GM21360 (cell line): Measurements from ENCODE around the gene SH3RF3.
"Not testable (repeated sequence)": the region's sequence is repeated elsewhere in the genome, so short reads cannot be mapped to it uniquely, and the experiment has no call there.

Source experiments
- ATAC-seq: cut with Tn5 transposase; IDR thresholded peaks from one replicate; pipeline ENCODE4 v1.9.1; 2021; ENCODE audit warnings: mild to moderate bottlenecking, moderate library complexity; ENCODE audit not compliant: unreplicated experiment

Gene SH3RF3

DNA sequence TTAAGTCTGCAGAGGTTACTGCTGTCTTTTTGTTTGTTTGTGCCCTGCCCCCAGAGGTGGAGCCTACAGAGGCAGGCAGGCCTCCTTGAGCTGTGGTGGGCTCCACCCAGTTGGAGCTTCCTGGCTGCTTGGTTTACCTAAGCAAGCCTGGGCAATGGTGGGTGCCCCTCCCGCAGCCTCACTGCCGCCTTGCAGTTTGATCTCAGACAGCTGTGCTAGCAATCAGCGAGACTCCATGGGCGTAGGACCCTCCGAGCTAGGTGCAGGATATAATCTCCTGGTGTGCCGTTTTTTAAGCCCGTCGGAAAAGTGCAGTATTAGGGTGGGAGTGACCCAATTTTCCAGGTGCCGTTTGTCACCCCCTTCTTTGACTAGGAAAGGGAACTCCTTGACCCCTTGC lies 11.8 kb upstream of the SH3RF3 start:
- ATAC-seq, result not testable (repeated sequence)

DNA sequence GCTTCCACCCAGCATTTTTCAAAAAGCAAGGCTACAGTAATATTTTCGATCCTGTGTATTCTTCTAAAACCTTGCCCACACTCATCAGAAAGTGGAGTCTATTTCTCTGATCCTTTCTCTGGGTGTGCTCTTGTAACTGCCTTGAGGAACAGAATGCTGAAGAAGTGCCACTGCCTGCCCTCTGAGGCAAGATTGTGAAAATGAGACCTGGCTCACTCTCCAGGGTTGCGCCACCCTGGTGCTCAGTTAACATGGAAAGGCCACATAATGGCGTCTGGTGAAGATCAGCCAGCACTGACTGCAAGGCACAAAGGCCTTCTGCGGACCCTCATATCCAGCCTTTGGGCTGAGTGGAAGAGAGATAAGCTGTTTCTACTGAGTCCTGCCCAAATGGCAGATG lies 11.2 kb upstream of the SH3RF3 start:
- no peak for ATAC-seq

DNA sequence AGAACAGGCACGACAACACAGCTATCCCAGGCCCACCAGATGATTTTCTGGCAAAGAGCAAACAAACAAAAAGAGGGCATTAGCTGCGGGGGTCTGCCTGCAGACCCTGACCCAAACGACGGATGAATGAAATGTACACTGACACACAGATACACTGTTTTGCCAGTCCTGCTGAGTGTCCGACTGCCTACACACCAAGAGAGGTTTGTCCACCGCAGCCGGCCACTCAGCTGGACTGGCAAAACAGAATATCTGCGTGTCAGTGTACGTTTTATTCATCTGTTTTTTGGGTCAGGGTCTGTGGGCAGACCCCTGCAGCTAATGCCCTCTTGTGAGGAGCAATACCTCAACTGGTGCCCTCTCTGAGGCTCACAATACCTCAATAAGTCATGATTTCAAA lies 10.7 kb upstream of the SH3RF3 start:
- no peak for ATAC-seq

DNA sequence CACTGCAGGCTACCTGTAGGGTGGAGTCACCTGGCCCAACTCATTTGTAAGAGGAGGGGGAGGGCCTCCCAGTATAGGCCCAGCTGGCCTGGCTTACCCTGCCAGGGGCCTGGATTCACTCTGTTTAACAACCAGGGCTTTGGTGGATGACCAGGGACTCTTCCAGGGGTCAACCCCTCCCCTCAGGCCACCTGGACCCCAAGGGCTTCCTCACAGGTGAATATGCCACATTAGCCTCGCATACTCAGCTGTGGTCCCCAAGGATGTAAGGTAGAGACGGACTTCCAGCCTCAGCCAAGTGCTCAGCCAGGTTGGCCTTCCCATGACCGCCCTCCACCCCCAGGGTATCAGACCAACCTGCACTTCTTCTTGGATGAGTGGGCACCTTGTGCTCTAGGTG lies 8.8 kb upstream of the SH3RF3 start:
- no peak for ATAC-seq

DNA sequence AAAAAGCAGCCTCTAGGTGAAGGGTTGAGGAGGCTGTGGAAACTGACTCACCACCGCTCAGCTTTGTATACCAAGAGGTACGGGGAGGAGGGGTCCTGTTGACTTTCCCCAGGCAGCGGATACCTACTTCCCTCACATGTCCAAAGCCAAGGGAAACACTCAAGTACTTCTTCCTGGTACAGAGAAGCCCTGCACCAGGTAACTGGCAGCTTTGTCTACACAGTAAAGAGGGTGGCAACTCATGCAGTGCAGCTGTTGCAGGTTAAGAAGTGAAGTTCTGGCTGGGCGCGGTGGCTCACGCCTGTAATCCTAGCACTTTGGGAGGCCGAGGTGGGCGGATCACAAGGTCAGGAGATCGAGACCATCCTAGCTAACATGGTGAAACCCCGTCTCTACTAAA lies 8.3 kb upstream of the SH3RF3 start:
- ATAC-seq, result not testable (repeated sequence)

DNA sequence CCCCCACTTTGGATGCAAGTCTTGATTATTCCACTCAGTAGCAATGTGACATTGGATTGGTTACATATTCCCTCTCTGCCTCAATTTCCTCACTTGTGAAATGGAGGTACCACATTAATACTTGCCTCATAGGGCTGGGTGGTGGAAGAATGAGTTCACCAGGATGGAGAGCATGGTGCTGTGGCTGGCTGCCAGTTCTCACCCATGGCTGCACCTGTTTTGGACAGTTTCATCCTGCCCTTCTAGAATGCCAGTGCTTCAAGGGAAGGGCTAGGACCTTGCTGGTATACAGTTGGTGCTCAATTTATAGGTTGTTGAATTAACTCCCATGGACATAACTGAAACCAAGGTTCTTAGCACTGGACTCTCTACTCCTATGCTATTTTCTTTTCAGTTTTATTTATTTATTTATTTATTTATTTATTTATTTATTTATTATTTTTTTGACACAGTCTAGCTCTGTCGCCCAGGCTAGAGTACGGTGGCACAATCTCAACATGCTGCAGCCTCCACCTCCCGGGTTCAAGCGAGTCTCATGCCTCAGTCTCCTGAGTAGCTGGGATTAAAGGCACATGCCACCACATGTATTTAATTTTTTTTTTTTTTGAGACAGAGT lies 5.3 kb upstream of the SH3RF3 start:
- ATAC-seq, result no peak

DNA sequence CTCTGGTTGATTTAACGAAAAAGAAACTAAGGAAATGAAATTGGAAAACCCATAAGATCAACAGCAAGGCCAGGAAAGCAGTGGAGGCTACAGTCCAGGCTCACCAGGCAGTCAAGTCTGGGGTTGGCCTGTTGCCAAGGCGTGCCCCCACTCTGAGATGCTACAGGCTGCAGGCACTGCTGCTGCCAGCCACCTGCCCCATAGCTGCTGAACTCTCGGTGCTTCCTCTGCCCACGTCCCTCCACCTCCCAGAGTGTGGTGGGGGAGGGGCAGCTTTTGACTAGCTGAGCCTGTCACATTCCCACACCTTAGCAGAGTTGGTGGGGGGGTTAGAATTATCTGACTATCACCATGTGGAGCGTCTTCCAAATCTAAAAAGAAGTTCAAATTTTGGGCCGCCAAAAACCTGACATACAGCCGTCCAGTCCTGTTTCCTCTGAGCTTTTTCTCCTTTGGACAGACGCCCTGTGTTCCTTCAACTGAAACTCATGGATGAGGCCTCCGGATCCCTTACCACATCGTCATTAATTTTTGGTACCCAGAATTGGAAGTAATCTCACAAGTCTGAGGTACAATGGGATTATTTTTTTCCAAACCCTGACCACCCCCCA lies 3.9 kb upstream of the SH3RF3 start:
- ATAC-seq, result no peak

DNA sequence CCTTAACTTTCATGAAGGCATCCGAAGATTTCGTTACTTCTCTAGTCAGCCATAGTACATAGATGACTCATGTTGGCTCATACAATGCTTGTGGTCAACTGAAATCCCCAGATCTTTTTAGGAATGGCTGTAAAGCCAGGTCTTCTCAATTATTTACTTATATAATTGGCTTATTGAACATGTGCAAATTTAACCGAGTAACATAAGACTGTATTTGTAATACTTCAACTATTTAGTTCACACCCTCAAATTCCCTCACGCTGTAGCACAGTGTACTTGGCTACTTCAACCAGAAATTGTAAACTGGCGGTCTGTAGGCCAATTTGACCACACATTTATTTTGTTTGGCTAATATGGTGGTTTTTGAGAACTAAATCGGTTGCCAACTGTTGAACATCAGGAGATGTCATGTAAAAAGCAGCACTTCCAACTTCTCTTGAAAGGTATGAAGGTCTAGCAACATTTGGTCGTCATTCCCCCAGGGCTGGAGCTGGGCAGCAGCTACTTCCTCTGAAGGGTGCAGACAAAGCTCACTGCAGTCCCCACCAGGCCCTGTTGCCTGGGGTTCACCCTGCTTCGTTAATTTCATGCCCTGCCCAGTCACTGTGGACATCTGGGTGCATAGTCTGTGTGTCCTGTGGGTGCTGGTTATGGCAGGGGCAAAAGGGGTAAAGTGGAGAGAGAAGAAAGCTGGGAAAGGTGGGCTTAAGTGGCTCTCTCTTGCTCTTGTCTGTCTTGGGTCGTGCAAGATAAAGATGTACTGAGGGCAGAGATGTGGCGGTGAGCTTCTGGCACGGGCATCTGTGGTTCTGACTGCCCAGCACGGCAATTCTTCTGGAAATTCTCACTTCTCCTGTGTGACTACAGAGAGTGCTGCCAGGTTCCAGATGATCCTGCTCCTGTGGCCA lies 3.2 kb upstream of the SH3RF3 start:
- no peak for ATAC-seq

DNA sequence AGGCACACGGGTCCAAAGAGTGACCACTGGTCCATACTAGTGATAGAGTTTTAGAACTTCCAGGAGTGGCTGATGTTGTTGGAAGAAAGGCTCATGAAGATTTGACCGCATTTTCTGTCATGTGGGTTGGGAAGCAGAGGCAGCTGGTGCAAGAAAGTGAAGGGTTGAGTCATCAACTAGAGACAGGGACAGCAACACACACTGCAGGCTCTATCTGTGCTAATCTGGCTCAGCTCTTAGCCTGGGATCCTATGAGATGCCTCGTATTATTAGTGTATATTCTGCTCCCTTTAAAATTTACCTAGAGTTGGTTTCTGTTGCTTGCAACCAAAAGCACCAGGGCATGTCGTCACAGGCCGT lies 2.5 kb upstream of the SH3RF3 start:
- ATAC-seq, result no peak

DNA sequence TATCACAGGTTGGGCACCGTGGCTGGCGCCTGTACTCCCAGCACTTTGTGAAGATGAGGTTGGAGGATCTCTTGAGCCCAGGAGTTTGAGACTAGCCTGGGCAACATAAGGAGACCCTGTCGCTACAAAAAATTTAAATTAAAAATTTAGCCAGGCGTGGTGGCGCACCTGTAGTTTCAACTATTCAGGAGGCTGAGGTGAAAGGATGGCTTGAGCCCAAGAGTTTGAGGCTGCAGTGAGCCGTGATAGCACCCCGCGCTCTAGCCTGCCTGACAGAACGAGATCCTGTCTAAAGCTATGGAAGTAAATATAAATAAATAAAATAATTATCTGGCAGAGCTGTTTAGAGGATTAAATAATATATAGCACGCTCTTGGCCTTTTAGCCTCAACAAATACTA lies 1.4 kb upstream of the SH3RF3 start:
- ATAC-seq, result no peak

DNA sequence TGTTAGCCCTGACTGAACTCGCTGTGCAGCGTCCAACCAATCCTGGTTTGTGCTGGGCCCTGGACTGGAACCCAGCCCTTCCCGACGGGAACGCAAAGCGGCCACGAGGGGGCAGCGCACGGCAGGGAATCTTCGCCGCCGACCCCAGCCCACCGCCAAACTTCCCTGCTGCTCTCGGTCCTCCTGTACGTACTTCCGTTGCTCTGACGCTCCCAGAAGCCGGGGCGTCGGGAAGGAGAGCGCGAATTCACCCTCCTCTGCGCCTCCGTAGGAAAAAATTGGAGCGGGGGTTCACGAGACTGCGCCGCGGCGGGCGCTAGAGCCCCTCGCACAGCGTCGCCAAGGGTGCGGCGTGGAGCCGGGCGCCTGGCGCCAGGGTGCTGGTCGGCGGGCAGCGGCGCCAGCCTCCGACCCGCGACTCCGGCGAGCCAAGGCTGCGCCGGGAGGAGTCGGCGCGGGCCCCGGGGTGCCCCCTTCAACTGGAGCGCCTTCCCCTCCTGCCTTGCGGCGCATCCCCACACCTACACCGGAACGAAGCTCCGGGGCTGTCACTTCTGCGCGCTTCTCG lies 873 bp upstream of the SH3RF3 start:
- no peak for ATAC-seq

DNA sequence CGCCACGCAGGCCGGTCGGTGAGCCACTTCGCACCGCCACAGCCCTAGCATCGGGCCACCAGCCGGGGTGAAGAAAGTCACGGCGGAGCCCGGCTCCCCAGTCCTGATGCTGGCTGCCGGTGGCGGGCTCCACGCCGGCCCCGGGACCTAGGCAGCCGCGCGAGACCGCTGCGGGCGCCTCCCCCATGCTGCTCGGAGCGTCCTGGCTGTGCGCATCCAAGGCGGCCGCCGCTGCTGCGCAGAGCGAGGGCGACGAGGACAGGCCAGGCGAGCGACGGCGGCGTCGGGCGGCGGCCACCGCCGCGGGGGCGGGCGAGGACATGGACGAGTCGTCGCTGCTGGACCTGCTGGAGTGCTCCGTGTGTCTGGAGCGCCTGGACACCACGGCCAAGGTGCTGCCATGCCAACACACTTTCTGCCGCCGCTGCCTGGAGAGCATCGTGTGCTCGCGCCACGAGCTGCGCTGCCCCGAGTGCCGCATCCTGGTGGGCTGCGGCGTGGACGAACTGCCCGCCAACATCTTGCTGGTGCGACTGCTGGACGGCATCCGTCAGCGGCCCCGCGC lies 433 bp downstream of the SH3RF3 start:
- no peak for ATAC-seq

DNA sequence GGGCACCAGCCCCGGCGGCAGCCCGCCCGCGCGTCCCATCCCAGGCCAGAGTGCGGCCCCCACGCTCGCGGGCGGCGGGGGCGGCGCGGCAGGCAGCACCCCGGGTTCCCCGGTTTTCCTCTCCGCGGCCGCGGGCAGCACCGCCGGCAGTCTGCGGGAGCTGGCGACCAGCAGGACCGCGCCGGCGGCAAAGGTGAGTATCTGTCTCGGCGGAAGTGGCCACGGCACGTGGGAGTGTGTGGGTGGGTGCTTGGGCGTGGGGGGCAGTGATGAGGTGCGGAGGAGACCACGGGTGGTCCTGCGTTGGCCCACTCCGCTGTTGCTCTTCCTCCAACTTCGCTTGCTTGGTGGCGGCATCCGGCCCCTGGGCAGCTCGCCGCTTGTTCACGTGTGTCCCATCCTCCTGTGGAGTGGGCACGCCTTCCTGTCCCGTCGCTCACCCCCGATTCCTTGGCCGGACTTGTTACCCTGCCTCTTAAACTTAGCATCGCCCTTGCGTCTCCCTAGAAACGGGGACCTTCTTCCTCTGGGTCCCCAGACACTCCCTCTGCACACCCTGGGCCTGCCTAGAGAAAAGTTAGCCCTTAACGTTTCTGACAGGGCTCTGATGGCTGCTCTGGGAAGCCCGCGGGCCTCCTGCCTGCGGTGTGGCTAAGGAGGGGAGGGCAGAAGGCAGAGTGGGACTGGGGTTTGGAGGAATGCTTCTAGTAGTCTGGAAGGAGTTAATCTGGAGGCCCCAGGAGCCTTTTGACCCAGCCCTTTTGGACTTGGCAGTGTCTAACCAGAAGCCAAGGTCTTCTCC lies 1.1 kb downstream of the SH3RF3 start:
- ATAC-seq, result no peak

DNA sequence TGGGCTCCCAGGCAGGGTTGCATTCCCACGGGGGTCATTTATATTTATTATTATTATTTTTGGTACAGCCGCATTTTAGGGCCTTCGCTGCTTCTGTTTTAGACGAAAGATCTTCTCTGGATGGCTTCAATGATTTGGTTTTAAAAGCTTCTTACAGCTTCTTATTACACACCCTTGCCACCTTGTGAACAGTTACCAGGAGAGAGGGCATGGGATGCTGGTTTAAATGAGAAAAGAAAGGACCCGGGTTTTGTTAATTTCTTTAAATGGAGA lies 1.7 kb downstream of the SH3RF3 start:
- no peak for ATAC-seq

DNA sequence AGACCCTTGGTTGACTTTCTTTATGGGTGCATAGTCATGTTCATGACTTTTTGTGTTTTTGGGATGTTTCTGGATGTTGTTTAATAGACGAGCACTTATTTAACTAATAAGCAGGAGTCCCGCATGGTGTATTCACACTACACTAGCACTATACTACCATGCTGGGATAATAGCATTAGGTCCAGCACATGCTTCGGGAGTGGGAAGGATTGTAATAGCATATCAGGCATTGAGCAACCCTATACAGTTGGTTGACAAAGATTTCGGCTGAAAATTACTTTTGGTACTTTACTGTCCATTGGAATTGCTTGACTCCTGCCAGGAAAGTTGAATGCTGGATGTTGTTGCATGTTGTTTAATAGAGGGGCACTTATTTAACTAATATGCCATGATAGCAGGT lies 2.8 kb downstream of the SH3RF3 start:
- no peak for ATAC-seq

DNA sequence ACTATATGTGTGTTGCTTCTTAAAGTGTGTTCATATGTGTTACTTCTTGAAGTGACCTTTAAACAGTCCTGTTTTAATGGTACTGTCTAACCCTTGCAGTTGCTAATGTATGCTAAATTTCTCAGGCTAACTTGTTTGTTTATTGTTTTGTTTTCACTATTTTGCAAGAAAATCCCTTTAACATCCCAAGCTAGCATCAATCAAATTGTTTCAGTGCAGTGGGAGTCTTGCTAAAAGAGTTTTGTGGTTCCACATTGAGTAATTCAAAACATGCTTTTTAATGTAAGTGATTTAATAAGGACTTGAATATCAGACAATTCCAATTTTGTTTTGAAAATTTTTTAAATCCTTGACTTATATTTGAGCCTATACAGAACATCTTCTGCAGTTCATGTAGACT lies 3.6 kb downstream of the SH3RF3 start:
- ATAC-seq, result no peak

DNA sequence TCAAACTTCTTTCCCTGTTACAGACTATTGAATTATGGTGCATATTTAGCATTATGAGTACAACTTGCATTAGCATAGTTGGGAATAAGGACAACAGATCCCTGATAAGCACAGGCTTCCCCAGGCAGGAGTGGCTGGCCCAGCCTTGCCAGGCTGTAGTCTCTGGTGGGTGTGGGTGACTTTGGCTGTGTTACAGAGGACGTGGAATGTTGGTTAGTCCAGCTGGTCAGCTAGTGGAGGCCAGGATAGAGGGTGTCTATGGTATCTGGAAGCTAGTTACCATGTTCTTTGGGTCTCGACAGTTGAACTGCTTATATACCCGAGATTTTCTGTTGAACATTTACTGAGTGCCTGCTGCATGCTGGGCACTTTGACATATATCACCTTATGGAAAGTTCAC lies 4.7 kb downstream of the SH3RF3 start:
- ATAC-seq, result no peak

DNA sequence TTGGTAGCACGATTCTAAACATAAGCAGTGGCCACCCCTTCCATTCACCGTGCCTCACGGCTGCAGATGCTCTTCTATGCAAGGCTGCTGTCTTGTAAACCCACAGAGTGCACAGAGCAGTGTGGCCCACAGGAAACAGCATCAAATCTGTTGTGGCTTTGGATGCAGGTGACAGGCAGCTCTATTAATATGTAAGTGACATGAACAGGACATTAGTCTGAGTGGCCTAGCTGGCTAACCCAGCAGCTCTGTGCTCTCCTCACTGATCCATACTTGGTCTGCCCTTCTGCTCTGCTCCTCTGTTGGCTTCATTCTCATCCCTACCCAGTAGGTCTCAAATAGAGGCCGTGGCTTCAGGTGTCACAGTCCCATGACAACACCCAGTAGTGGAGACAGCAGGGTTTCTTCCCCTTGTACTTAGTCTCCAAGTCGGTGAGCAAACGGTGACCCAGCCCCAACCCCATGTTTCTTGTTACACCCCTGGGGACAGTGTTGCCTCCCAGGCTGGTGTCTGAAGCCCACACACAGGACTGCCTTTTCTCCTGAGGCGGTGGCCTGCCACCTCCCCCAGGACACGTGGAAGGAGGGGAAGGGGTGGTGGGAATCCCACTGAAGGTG lies 5.8 kb downstream of the SH3RF3 start:
- no peak for ATAC-seq

DNA sequence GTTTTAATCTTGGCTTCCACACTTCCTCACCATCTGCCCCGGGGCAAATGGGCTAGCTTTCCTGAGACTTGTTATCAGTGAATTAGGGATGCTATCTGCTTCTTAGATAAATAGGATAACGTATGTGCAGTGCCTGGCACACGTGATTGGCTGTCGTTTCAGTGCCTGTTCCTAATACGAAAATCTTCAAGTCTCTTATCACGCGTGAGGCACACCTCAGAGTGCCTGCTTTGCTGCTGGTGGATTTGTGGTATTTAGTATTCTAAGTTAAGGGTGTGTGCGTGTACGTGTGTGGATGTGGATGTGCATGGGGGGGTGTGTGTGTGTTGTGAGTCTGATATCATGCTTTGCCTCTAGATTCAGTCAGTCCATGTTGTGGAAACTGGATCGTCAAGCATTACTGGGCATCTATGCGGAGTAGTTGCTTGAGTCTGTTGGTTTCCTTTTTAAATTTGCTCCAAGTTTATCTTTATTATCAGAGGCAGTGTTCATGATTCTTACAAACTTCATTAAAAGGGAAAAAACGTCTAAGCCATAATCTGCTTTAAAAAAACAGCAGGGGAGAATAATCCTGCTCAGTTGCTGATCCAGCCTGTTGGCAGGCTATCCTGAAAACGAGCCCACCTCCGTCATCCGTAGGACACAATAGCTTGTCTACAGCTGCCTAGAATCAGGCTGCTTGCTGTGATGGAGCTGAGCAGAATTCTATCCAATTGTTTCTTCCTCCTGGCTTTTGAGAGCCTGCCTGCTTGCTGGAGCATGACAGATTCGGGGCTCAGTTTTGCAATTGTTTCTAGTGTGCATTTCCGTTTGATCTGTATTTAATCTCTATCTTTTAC lies 6.6 kb downstream of the SH3RF3 start:
- ATAC-seq, result no peak

DNA sequence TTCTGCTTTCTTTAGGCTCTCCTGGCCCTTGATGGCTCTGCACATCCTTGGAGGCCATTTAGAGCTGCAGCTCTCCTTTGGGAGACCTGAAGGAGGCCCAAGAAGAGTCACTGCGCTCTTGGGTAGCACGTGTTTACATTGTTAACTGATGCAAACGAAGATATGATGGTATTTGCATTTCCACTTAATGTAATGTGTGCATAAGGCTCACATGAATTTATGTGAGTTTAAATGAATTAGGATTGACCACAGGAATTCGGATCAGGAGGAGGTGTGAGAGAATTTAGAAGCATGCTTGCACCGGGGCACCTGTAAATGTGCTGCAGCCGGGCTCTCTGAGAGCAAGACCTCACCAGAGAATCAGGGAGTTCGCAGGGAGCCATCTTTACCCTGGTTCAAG lies 7.5 kb downstream of the SH3RF3 start:
- ATAC-seq, result no peak
